ENCODE data around the gene FOXP1. TPM values are rescaled to one million over a fixed set of nuclear protein-coding genes. Genes with fewer than 3 reads are reported as not detected.

Gene FOXP1
- total RNA-seq, 1 experiment from 2014 or later = 75.3 TPM

- H3K9me3 ChIP-seq (ENCODE audit: control insufficient read depth, low read depth, low read length) = no peaks in the 10 kb centered on the region
- H2BK15ac ChIP-seq (ENCODE audit: low read depth, low read length) = no peak overlapping the region
- H3K14ac ChIP-seq (ENCODE audit: insufficient read depth, low read length) = no peak overlapping the region
- H2AFZ ChIP-seq (ENCODE audit: low read length) = no peak overlapping the region
- no peaks in the 10 kb centered on the region for H3K79me2 ChIP-seq (ENCODE audit: insufficient read depth, low read length)
- no peak overlapping the region for H3K9ac ChIP-seq (ENCODE audit: extremely low read depth, insufficient read length, low read length)
- H3K36me3 Mint-ChIP-seq (ENCODE audit: insufficient read depth in 1 of 3, low read depth in 3 of 3) = peaks cover 11 to 16% (median 11%) of the 10 kb centered on the region in 3 experiments
- H3K4me3 Mint-ChIP-seq = no peak overlapping the region
- H4K91ac ChIP-seq (ENCODE audit: insufficient read length, low read depth, low read length) = no peak overlapping the region
- H3K27ac Mint-ChIP-seq = no peak overlapping the region; a peak in 1 of 7 replicates
- no peak overlapping the region for H3K4ac ChIP-seq (ENCODE audit: low read depth, low read length)
- H2BK120ac ChIP-seq (ENCODE audit: low read depth, low read length, poor library complexity, severe bottlenecking) = no peak overlapping the region
- no peak for TF ChIP-seq CTCF (conservative IDR thresholded peaks at IDR 0.05)
- H3K4me1 ChIP-seq (ENCODE audit: insufficient read depth, low read length) = no peaks in the 10 kb centered on the region
- WGBS (ENCODE audit: extremely low coverage, insufficient read length, low lambda C conversion rate) = no CpG with 5 or more reads among the region's 7 CpGs
- H3K23me2 ChIP-seq (ENCODE audit: insufficient read length, low read depth, low read length, poor library complexity, severe bottlenecking) = no peaks in the 10 kb centered on the region
- no peak overlapping the region for H3K56ac ChIP-seq (ENCODE audit: insufficient read length, low read depth, low read length)
- H3K27me3 Mint-ChIP-seq (ENCODE audit: low read depth) = no peaks in the 10 kb centered on the region
- no peak for DNase-seq
- H2BK20ac ChIP-seq (ENCODE audit: low read depth, low read length, poor library complexity, severe bottlenecking) = no peak overlapping the region
- no peak overlapping the region for H3K4me2 ChIP-seq (ENCODE audit: insufficient read depth, insufficient read length, low read length)
- H2AK5ac ChIP-seq (ENCODE audit: insufficient read length, low read length) = no peak overlapping the region
- H3K27me3 ChIP-seq (ENCODE audit: insufficient read depth, low read length) = no peaks in the 10 kb centered on the region
- no peak overlapping the region for H2BK5ac ChIP-seq (ENCODE audit: insufficient read length, low read length)
- no peak overlapping the region for H3K23ac ChIP-seq (ENCODE audit: insufficient read length, low read depth, low read length)
- no peak overlapping the region for H3K18ac ChIP-seq (ENCODE audit: insufficient read length, low read depth, low read length)
- no peaks in the 10 kb centered on the region for H3K79me1 ChIP-seq (ENCODE audit: insufficient read depth, low read depth, low read length, poor library complexity, severe bottlenecking)
- H4K5ac ChIP-seq (ENCODE audit: insufficient read length, low read depth, low read length) = no peak overlapping the region
- no peaks in the 10 kb centered on the region for H4K20me1 ChIP-seq (ENCODE audit: control insufficient read depth, insufficient read depth, insufficient read length)
- H3K9me3 Mint-ChIP-seq = peaks cover 12 to 14% of the 10 kb centered on the region in 2 experiments
- peaks cover 21 to 25% of the 10 kb centered on the region in 2 experiments for H3K4me1 Mint-ChIP-seq
- no peak overlapping the region for H3T11ph ChIP-seq (ENCODE audit: low read length)
- no peak overlapping the region for H3K27ac ChIP-seq (ENCODE audit: insufficient read length, low read depth, low read length)
- H2BK12ac ChIP-seq (ENCODE audit: insufficient read length, low read depth, low read length) = no peak overlapping the region
- H4K8ac ChIP-seq (replicated peaks; ENCODE audit: insufficient read length, low read depth, low read length) = no peak overlapping the region
Measured at GRCh38 chr3:71438071-71438685, 145.3 kb downstream of the FOXP1 start.

Measured in H9 (cell line).